IPS DF 4.7 (cell line): ENCODE results near the gene SV2B.

Experiments
- DNase-seq: peaks from one replicate; pipeline ENCODE4 v3.0.0-alpha.2; 2013; ENCODE audit warnings: low spot score; ENCODE audit errors: extremely low read depth

SV2B gene

GRCh38 chr15:91228383-91228782 lies 128.3 kb downstream of the SV2B start:
- no peak for DNase-seq

DNA sequence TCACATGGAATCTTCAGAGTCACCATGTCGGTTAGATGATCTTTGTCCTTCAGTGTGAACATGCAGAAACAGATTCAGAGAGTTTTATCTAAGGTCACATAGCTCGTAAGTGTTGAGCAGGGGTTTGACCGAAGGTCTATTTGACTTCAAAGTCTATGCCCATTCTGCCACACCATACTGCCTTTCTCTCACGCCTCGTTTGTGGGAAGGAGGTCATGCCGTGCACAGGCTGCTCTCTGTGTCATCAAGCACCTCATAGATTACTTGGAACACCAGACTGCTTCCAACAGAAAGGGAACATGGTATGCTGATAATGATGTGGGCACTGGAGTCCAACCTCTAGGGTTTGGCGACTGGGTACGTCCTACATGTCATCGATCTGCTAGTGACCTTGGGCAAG lies 128.8 kb downstream of the SV2B start:
- no peak for DNase-seq

GRCh38 chr15:91231703-91232102 lies 131.6 kb downstream of the SV2B start:
- DNase-seq = no peak

GRCh38 chr15:91234759-91235158 lies 134.7 kb downstream of the SV2B start:
- DNase-seq = no peak

DNA sequence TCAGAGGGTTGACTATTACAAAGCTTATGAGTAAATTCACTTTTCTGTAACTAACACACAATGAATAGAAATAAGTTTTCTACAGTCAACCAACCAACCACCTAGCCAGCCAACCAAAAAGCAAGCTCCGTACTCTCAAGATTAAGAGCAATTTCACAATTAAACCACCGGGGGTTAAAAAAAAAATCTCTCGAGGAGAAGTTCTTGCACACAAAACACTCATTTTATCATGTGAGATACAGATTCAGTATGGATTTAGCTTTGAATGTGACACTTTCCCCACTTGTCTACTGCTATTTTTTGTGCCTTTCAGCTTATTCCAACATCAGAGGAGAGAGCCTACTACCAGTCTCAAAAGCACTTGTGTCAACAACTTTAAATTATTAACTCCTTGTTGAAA lies 135.3 kb downstream of the SV2B start:
- no peak for DNase-seq

- DNase-seq = no peak
Measured at GRCh38 chr15:91237445-91237844, 137.4 kb downstream of the SV2B start.

GRCh38 chr15:91238644-91239425 lies 138.8 kb downstream of the SV2B start:
- no peak for DNase-seq

DNA sequence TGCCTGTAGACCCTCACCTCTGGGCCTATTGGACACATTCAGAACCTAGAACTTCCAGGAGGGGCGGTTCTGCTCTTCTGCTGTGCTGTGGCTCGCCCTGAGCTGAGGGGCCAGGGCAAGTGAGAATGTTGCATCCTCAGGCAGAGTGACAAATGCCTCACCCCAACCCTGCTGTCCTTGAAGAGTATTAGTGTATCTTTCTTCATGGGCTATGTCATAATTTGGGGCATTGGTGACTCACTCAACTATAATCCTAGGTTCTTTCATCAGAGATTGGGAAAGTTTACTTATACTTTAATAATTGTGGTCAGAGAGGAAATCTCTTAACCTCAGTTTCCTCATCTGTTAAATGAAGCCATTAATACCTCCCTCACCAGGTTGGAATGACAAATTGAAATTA lies 143.8 kb downstream of the SV2B start:
- DNase-seq = no peak

DNA sequence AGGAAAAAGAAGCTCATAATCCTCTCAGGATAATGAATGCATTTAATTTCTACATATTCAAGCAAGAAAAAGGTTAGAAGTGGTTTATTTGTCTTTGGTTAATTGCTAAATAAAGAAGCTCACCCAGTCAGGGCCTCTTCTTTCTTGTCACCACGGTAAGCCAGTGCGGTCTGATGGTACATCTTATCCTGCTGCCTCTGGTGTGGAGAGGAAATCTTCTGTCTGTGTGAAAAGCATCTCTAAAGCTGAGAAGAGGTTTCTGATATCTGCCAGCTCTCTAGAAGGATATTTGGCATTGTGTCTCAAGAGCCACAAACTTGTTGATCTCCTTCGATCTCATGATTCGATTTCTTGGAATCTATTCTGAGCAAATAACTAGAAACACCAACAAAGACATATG lies 144.9 kb downstream of the SV2B start:
- no peak for DNase-seq

DNA sequence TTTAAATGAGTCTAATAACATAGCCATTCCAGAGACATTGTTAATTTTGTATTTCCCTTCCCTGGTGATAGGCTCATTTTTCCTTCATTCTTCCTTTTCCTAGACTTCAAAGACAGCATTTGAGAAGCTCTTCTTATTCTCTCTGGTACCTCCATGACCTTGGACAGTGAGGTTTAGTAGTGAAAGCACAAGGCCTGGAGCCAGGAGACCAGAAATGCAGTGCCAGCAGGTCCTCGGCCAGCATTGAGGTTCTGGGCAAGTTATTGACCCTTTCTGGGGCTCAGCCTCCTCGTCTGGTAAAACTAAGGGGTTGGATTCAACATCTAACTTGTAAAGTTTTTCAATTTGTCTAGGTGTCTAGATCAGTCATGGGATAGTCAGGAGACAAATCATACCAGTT lies 146.9 kb downstream of the SV2B start:
- DNase-seq = no peak

- DNase-seq = no peak
Measured at GRCh38 chr15:91249591-91249990, 149.5 kb downstream of the SV2B start.

GRCh38 chr15:91252322-91252721 lies 152.3 kb downstream of the SV2B start:
- no peak for DNase-seq

DNA sequence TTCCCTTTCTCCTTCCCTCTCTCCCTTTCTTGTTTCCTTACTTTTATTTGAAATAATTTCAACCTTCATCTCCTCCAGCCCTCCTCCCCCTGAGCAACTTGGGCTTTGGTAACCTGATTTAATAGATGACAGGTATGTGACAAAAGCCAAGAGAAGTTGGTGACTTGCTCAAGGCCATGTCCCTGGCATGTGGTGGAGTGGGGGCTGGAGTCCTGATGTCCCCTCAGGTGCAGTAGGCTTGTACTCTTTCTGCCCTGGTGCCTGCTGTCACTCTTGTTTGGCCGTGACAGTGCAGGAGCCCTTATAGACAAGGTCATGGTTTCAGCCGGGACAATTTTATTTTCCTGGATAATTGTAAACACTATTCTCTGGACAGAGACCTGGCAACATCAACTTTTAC lies 152.7 kb downstream of the SV2B start:
- DNase-seq = no peak

GRCh38 chr15:91253605-91254004 lies 153.5 kb downstream of the SV2B start:
- no peak for DNase-seq

DNA sequence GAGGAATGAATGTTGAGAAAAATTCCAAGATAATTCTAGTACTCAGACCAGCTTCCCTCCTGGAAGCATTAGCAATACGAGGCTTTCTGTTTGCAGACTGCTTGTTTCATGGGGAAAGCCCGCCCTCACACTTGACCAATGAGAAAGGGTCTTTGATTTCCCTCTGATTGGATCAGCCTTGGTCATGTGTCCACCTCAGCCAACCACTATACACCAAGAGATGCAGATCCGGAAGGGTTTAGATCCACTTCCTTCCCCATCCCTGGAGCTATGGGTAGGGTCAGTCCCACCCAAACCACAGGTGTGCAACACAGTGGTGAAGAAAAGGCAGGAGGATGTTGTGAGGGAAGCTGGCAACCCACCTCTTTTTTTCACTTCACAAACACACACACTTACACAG lies 154.7 kb downstream of the SV2B start:
- no peak for DNase-seq

- no peak for DNase-seq
Measured at GRCh38 chr15:91255670-91256192, 155.7 kb downstream of the SV2B start.

DNA sequence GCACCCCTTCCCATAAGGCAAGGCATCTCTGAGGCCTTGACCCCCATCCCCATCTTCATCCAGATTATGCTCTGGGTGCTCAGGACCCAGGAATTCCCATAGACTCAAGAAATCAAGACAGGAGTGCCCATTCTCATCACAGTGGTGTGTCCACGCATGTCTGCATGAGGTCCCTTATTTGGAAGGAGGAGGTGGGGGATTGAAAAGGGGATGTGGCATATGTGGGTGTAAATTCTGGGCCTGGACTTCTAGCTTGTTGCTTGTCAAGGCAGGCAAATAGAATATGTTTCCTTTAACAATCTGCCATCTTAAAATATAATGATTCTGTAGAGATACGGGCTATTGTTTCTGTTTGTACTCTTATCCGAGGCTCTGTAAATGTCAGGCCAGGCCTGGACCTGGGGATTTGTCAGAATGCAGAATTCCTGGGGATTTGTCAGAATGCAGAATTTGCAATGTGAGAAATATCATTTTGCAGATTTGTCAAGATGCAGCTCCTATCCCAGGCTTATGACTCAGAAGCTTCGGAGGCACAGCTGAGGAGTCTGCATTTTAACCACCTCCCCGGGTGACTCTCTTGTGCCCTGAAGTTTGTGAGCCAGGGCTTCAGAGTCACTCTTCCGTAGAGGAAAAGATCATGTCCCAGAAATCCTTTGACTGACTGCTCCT lies 157.8 kb downstream of the SV2B start:
- DNase-seq = no peak

DNA sequence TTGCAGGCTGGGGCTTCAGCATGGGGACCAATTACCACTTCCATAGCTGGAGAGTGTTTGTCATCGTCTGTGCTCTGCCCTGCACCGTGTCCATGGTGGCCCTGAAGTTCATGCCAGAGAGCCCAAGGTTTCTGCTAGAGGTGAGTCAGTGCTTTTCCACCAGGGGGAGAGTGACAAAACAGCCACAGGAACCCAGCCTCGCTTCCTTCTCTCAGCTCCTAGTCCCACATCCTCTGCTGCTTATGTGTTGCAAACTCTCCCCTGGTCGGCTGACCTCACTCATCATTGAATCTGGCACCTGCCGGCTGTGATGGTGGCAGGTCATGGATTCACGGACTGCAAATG lies 158.3 kb downstream of the SV2B start:
- DNase-seq = no peak

- DNase-seq = no peak
Measured at GRCh38 chr15:91259077-91259476, 159.0 kb downstream of the SV2B start.

DNA sequence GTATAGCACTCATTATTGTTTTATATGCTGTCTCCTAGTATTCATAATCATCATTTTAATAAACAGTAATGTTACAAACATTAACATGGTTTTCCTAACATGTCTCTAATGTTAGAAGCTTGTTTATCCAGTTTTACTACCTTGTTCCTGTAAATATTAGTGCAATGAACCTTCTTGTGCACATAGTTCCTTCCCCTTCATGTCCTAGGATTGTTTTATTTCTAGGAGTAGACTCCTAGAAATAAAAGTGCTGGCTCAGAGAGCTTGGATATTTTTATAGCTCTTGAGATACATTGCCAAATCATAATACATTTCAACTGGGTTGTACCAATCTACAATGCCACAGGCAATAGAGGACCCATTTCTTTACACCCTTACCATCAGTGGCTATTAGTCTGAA lies 161.3 kb downstream of the SV2B start:
- no peak for DNase-seq

- DNase-seq = no peak
Measured at GRCh38 chr15:91263632-91264531, 163.8 kb downstream of the SV2B start.
